HG02981 (cell line): ENCODE results near the gene MLIP.
"Not testable (repeated sequence)": the region's sequence is repeated elsewhere in the genome, so short reads cannot be mapped to it uniquely, and the experiment has no call there.

Source experiments
- ATAC-seq: cut with Tn5 transposase; IDR thresholded peaks from one replicate; pipeline ENCODE4 v1.9.1; 2021; ENCODE audit warnings: mild to moderate bottlenecking, moderate library complexity; ENCODE audit not compliant: unreplicated experiment

Gene MLIP

GRCh38 chr6:54135665-54136369, 24.6 kb downstream of the MLIP start:
- ATAC-seq: no peak

- no peak for ATAC-seq
Measured at GRCh38 chr6:54138795-54139194, 27.6 kb downstream of the MLIP start.

DNA sequence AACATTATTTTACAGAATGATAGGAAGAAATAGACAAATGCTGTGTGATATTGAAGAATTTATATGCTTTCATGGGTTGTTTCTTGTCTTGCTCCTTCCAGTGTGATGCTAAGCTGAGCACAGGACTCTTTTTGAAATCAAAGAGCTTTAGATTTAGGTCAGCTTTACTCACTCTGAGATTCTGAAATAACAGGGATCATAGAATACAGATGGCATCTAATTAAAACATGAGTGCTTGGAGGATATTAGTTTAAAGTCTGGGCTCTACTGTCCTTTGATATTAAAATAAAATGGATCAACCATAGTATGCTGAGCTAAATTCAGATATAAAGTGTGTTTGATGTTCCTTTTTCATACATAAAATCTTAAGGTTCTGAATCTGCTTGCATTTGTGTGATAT, 29.6 kb downstream of the MLIP start:
- ATAC-seq: no peak

DNA sequence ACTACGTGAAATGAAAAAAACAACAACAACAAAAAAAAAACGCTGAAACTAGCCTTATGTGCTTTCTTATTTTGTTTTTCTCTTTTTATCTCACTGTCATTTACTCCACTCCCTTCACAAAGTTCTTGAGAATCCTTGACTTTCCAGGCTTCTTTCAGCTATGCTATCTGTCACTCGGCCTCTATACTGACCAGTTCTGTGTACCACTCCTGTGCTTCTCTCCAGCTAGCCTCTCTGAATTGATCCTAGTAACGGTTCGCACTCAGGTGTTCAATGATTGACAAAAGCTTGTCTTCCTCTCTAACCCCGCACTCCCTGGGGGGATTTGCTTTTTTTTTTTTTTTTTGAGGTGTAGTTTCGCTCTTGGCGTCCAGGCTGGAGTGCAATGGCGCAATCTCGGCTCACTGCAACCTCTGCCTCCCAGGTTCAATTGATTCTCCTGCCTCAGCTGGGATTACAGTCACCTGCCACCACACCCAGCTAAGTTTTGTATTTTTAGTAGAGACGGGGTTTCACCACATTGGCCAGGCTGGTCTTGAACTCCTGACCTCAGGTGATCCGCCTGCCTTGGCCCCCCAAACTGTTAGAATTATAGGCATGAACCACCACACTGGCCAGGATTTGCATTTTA, 31.8 kb downstream of the MLIP start:
- ATAC-seq: no peak

- no peak for ATAC-seq
Measured at GRCh38 chr6:54151861-54152260, 40.6 kb downstream of the MLIP start.

- ATAC-seq: no peak
Measured at GRCh38 chr6:54156650-54157250, 45.5 kb downstream of the MLIP start.

DNA sequence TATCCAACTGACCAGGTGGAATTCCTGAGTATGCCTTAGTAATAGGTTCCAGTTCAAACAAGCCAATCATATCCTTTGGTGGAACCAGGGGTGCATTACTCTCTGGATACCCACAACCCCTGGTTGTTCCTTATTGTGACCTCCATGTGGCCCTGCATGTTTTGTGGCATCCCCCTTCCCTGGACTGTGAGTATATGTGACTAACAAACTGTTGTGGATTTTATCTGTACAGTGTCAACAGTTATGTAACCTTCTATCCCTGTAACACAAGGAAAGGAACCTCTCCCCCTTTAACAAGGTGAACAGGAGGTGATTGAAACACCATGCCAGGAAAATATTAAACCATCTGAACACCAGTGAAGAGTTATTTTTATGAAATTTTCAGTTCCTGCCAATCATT, 46.2 kb downstream of the MLIP start:
- no peak for ATAC-seq

- ATAC-seq: no peak
Measured at GRCh38 chr6:54173089-54173488, 61.8 kb downstream of the MLIP start.

- no peak for ATAC-seq
Measured at GRCh38 chr6:54179152-54179551, 67.9 kb downstream of the MLIP start.

- ATAC-seq: no peak
Measured at GRCh38 chr6:54183616-54184015, 72.4 kb downstream of the MLIP start.

GRCh38 chr6:54185885-54186284, 74.6 kb downstream of the MLIP start:
- ATAC-seq: no peak

DNA sequence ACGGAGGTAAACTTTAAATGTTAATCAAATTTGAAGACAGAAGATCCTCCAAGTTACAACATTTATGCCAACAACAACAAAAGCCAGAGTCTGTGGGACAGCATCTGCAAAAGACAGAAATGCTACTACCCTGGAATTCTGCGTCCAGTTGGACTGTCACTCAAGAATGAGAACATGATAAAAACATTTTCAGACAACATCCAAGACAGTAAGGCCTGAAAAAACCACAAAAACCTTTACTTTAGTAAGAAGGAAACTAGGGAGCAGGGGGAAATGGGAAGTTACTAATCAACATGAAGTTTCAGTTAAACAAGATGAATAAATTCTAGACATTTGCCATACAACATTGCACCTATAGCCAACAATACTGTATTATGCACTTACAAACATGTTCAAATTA, 77.6 kb downstream of the MLIP start:
- no peak for ATAC-seq

DNA sequence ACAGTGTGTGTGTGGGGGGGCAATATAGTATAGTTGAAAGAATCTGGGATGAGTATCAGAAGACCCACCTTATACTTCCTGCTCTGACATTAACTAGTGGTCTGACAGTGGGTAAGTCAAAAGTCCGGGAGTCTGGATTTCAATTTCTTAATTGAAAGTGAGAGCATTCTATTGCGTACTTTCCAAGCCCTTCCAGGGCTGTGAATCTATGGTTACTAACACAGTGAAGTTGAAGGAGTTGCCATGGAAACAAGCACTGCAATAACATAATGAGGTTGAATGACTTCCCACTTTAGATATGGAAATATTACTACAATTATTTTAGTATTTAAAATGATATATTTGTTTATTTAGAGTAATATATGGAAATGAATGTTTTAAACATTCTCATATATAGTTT, 80.2 kb downstream of the MLIP start:
- no peak for ATAC-seq

DNA sequence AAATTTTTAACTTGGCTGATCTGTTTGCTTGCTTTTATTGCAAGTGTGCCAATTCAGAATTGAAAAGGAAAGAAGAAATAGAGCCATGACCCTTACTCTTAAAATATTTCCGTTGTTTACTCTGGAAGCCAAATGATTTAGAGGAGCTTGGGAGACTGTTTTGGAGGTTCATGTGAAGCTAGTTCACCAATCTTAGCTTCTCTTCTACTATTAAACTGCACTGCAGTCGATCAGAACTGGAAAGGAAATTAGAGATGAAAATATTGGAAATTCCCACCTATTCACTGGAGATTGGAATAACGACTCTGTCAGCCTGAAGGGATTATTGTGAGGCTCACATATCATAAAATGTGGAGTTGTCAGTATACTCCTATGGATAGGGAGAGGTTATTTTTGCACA, 81.8 kb downstream of the MLIP start:
- ATAC-seq: no peak

DNA sequence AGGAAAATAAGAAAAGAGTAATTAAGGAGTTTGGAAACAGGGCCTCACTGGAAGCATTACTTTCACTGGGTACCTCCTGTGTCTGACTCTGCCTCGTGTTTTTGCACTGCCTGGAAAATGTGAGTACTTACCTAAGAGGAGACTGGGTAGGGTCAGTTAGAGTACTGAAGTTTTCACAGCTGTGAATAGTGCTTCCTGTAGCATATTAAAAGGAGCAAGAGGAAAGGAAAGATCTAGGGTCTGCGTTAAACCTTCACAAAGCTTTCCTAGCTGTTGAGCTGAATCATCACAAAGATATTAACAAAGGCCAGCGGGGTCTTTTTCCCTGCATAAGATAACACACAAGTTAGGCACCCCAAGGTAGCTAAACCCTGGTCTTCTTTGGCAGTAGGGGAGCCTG, 82.3 kb downstream of the MLIP start:
- ATAC-seq: no peak

DNA sequence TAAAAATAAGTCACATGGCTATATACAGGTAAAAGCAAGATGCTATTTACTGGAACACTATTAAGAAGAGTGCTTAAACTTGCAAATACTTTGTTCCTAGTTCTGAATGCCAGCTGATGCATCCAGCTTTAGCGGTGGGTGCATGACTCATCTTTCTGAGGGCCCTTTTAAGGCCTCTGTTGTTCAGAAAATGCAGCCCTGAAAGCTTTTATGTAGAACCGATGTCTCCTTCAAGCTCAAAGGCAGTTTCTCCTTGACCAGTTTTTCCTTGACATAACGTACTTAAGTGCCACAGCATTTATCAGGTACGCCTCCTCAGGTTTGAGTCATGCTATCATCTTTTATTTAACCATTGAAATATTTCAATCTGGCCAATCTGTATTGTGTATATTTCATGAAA, 82.8 kb downstream of the MLIP start:
- no peak for ATAC-seq

- no peak for ATAC-seq
Measured at GRCh38 chr6:54195637-54196036, 84.4 kb downstream of the MLIP start.

DNA sequence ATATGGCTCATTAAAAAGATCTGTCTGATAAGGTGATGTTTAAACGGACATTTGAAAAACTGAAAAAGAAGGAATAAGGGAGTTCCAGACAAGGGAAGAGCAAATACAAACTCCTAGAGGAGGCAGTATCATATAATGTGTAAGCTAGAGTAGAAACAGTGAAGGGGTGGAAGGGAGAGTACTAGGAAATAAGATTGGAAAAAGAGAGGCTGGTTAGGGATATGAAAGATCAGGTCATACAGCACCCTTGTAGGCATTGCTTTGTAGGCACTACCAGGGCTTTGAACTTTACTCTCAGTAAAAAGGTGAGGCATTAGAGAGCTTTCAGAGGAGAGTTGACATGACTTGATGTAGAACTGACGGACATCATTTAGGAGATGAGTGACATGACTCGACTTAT, 85.7 kb downstream of the MLIP start:
- no peak for ATAC-seq

- no peak for ATAC-seq
Measured at GRCh38 chr6:54198134-54198533, 86.9 kb downstream of the MLIP start.

DNA sequence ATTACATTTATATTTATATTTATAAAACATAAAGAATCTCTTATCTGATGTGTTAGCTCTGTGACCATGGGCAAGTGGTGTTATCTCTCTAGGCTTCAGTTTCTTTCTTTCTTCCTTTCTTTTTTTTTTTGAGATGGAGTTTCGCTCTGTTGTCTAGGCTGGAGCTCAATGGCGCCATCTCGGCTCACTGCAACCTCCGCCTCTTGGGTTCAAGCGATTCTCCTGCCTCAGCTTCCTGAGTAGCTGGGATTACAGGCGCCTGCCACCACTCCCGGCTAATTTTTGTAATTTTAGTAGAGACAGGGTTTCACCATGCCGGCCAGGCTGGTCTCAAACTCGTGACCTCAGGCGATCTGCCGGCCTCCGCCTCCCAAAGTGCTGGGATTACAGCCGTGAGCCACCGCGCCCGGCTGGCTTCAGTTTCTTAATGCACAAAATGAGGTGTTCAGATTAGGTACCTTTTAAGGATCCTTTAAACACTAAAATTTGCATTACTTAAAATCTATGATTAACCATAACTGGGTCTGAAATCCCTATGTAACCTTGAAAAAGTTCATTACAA, 92.3 kb downstream of the MLIP start:
- ATAC-seq: not testable (repeated sequence)

DNA sequence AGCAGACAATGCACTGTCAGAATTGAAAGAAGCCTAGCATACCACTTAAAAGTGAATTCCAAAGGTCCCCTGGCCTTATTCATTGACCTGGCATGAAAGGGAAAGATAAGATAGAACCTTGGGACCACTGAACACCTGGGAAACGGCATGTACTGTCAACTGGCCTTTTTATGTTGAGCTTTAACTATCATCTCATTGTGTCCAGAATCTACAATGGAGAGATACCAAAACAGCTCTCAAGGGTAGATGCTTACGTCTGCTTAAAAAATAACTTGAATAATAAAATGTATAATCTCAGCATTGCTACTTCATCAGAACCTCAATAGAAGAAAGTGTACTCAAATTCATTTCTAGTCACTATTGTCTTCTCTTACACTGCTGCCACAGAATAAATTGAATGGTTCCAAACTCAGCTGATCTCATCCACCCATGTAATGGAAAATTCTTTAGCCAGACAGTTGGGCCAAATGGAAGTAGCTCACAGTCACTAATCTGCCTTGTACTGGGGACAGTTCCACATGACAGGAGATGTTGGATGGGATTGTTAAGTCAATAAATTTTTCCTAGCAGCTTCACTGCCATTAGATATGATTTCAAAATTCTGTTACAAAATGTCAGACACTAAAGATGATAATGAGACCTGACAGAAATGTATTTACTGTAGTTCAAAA, 93.8 kb downstream of the MLIP start:
- ATAC-seq: no peak

DNA sequence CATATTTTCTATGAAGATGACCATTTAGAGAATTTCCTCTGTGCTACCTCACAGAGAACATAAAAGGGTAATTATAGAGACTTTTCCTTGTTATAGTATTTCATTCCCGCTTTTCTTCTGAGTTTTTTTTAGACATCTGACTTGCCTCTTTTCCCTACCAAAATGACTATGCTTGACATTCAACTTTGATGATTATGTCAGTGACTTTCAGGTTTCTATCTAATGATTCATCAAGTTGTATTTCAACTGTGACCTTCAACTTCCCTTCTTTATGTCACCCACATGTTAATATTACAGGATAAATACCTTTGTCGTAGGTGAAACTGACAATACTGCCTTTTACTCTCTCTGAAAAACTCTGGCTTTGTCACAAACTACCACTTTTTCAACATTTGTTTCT, 95.3 kb downstream of the MLIP start:
- ATAC-seq: no peak
